ENCODE measurements around the gene BRME1.

BRME1 gene

GRCh38 chr19:13937479-13938300 is 31.8 kb upstream of the BRME1 start:
- H3K4me1 ChIP-seq (ENCODE audit: control insufficient read depth, insufficient read depth, low read length): peaks cover 19% of the 10 kb centered on the region
- H3K9ac ChIP-seq (ENCODE audit: low read length): no peak overlapping the region
- no peaks in the 10 kb centered on the region for H3K36me3 ChIP-seq (ENCODE audit: control insufficient read depth, insufficient read depth, low read length)
- peaks cover 3% of the 10 kb centered on the region; the same call in 1 of the 2 replicates for H3K27me3 ChIP-seq (ENCODE audit: control insufficient read depth, insufficient read depth, low read length)
- H3K4me3 ChIP-seq (ENCODE audit: low read depth, low read length): peak overlapping the region; percentile 14; the same call in 1 of the 2 replicates
- H3K9me3 ChIP-seq (ENCODE audit: control insufficient read depth, insufficient read depth, low read depth, low read length): peaks cover 3% of the 10 kb centered on the region; the same call in 1 of the 2 replicates
- no peak overlapping the region for H3K27ac ChIP-seq (ENCODE audit: low read depth, low read length)

DNA sequence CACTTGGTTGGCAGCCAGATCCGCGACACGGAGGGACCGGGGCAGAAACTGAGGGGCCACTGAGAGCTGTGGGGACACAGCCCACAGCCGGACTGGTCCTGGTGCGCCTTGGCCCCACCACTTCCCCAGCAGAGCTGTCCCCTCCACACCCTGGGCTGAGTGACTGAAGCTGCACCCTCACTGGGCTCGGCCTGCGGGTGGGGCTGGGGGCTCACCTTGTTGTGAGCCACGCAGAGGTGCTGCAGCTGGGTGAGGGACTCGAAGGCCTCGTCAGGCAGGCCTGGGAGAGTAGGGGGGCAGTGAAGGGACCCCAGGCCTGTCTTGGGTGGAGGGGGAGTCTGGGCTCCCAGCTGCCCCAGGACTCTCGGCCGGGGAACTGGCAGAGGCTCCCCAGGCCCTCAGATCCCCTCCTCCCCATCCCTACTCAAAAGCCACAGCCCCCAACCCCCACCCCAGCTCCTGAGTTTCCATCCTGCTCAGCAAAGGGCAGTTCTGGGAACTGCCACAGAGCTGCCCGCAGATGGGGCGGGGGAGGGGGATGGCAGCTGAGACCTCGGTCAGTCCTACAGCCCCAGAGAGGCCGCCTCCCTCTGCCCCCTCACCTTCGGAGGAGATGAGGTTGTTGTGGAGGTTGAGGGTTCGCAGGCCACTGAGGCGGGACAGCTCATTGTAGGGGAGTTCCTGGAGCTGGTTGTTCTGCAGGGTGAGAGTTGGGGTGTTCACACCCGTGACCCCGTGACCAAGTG is 30.0 kb upstream of the BRME1 start:
- Histone ChIP-seq H3K36me3 (ENCODE audit: control insufficient read depth, insufficient read depth, low read length) (peaks cover 5% of the 10 kb centered on the region; the same call in 1 of the 2 replicates), H3K9me3 (ENCODE audit: control insufficient read depth, insufficient read depth, low read depth, low read length) (no peaks in the 10 kb centered on the region), H3K4me1 (ENCODE audit: control insufficient read depth, insufficient read depth, low read length) (peaks cover 19% of the 10 kb centered on the region), H3K9ac (ENCODE audit: low read length) (no peak overlapping the region), H3K4me3 (ENCODE audit: low read depth, low read length) (no peak overlapping the region), H3K27me3 (ENCODE audit: control insufficient read depth, insufficient read depth, low read length) (peaks cover 3% of the 10 kb centered on the region; the same call in 1 of the 2 replicates), H3K27ac (ENCODE audit: low read depth, low read length) (no peak overlapping the region)

DNA sequence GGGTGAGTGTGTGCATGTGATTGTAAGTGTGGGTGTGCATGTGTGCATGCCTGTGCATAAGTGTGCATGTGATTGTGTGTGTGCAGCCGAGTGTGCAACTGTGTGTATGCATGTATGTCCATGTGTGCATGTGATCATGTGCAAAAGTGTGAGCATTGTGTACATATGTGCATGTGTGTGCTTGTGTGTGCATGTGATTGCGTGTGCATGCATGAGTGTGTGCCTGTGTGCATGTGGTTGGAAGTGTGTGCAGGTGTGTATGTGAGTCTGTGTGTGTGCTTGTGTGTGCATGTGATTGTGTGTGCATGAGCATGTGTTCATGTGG is 28.8 kb upstream of the BRME1 start:
- Histone ChIP-seq H3K36me3 (ENCODE audit: control insufficient read depth, insufficient read depth, low read length) (peaks cover 9% of the 10 kb centered on the region), H3K4me3 (ENCODE audit: low read depth, low read length) (no peak overlapping the region), H3K9ac (ENCODE audit: low read length) (no peak overlapping the region), H3K9me3 (ENCODE audit: control insufficient read depth, insufficient read depth, low read depth, low read length) (no peaks in the 10 kb centered on the region), H3K4me1 (ENCODE audit: control insufficient read depth, insufficient read depth, low read length) (peaks cover 19% of the 10 kb centered on the region), H3K27ac (ENCODE audit: low read depth, low read length) (no peak overlapping the region), H3K27me3 (ENCODE audit: control insufficient read depth, insufficient read depth, low read length) (peaks cover 3% of the 10 kb centered on the region; the same call in 1 of the 2 replicates)

- peaks cover 3% of the 10 kb centered on the region; the same call in 1 of the 2 replicates for H3K27me3 ChIP-seq (ENCODE audit: control insufficient read depth, insufficient read depth, low read length)
- no peaks in the 10 kb centered on the region for H3K9me3 ChIP-seq (ENCODE audit: control insufficient read depth, insufficient read depth, low read depth, low read length)
- H3K27ac ChIP-seq (ENCODE audit: low read depth, low read length): no peak overlapping the region
- peaks cover 19% of the 10 kb centered on the region for H3K4me1 ChIP-seq (ENCODE audit: control insufficient read depth, insufficient read depth, low read length)
- no peak overlapping the region for H3K4me3 ChIP-seq (ENCODE audit: low read depth, low read length)
- H3K36me3 ChIP-seq (ENCODE audit: control insufficient read depth, insufficient read depth, low read length): peaks cover 18% of the 10 kb centered on the region
- no peak overlapping the region for H3K9ac ChIP-seq (ENCODE audit: low read length)
Observed at GRCh38 chr19:13932911-13933393, 27.0 kb upstream of the BRME1 start.

DNA sequence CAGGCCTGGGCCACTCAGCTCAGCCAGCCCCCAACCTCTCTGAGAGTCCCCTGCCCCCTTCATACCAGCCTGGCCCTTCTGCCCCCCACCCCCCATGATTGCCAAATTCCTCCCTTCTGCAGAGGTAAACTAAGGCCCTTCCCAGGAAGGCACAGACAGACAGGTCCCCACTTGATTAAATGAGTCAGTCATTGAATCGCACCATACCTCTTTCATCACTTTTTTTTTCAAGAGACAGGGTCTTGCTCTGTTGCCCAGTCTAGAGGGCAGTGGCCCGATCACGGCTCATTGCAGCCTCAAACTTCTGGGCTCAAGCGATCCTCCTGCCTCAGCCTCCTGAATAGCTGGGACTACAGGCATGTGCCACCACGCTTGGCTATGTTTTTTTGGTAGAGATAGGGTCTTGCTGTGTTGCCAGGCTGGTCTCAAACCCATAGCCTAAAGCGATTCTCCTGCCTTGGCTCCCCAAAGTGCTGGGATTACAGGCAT is 26.3 kb upstream of the BRME1 start:
- H3K36me3 ChIP-seq (ENCODE audit: control insufficient read depth, insufficient read depth, low read length): peaks cover 22% of the 10 kb centered on the region
- H3K4me1 ChIP-seq (ENCODE audit: control insufficient read depth, insufficient read depth, low read length): peaks cover 14% of the 10 kb centered on the region
- H3K9ac ChIP-seq (ENCODE audit: low read length): no peak overlapping the region
- H3K4me3 ChIP-seq (ENCODE audit: low read depth, low read length): no peak overlapping the region
- H3K27me3 ChIP-seq (ENCODE audit: control insufficient read depth, insufficient read depth, low read length): no peaks in the 10 kb centered on the region
- H3K9me3 ChIP-seq (ENCODE audit: control insufficient read depth, insufficient read depth, low read depth, low read length): no peaks in the 10 kb centered on the region
- H3K27ac ChIP-seq (ENCODE audit: low read depth, low read length): no peak overlapping the region

GRCh38 chr19:13931391-13932148 is 25.7 kb upstream of the BRME1 start:
- Histone ChIP-seq H3K9ac (ENCODE audit: low read length) (no peak overlapping the region), H3K9me3 (ENCODE audit: control insufficient read depth, insufficient read depth, low read depth, low read length) (no peaks in the 10 kb centered on the region), H3K27me3 (ENCODE audit: control insufficient read depth, insufficient read depth, low read length) (no peaks in the 10 kb centered on the region), H3K27ac (ENCODE audit: low read depth, low read length) (no peak overlapping the region), H3K4me1 (ENCODE audit: control insufficient read depth, insufficient read depth, low read length) (peaks cover 14% of the 10 kb centered on the region), H3K4me3 (ENCODE audit: low read depth, low read length) (no peak overlapping the region), H3K36me3 (ENCODE audit: control insufficient read depth, insufficient read depth, low read length) (peaks cover 29% of the 10 kb centered on the region)

- Histone ChIP-seq H3K9me3 (ENCODE audit: control insufficient read depth, insufficient read depth, low read depth, low read length) (no peaks in the 10 kb centered on the region), H3K27ac (ENCODE audit: low read depth, low read length) (no peak overlapping the region), H3K27me3 (ENCODE audit: control insufficient read depth, insufficient read depth, low read length) (no peaks in the 10 kb centered on the region), H3K4me1 (ENCODE audit: control insufficient read depth, insufficient read depth, low read length) (peaks cover 4% of the 10 kb centered on the region), H3K4me3 (ENCODE audit: low read depth, low read length) (no peak overlapping the region), H3K9ac (ENCODE audit: low read length) (no peak overlapping the region), H3K36me3 (ENCODE audit: control insufficient read depth, insufficient read depth, low read length) (peaks cover 36% of the 10 kb centered on the region)
Observed at GRCh38 chr19:13930402-13930801, 24.5 kb upstream of the BRME1 start.

- Histone ChIP-seq H3K27me3 (ENCODE audit: control insufficient read depth, insufficient read depth, low read length) (no peaks in the 10 kb centered on the region), H3K4me3 (ENCODE audit: low read depth, low read length) (no peak overlapping the region), H3K9ac (ENCODE audit: low read length) (no peak overlapping the region), H3K36me3 (ENCODE audit: control insufficient read depth, insufficient read depth, low read length) (peaks cover 41% of the 10 kb centered on the region), H3K4me1 (ENCODE audit: control insufficient read depth, insufficient read depth, low read length) (peaks cover 4% of the 10 kb centered on the region; the same call in 1 of the 2 replicates), H3K9me3 (ENCODE audit: control insufficient read depth, insufficient read depth, low read depth, low read length) (no peaks in the 10 kb centered on the region), H3K27ac (ENCODE audit: low read depth, low read length) (no peak overlapping the region)
Observed at GRCh38 chr19:13929956-13930355, 24.0 kb upstream of the BRME1 start.

DNA sequence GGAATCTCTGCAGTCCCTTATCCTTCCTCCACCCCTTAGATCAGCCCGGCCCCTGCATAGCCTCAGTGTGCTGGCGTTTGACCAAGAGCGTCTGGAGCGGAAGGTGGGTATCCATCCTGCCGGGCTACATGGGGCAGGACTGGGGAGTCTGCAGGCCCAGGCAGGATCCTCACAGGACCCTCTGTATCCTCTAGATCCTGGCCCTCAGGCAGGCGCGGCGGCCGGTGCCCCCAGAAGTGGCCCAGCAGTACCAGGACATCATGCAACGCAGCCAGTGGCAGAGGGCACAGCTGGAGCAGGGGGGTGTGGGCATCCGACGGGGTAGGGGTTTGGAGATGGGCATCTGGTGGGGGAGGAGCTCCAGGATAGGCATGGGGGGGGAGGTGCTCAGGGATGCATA is 23.4 kb upstream of the BRME1 start:
- Histone ChIP-seq H3K4me1 (ENCODE audit: control insufficient read depth, insufficient read depth, low read length) (peaks cover under 1% of the 10 kb centered on the region; the same call in 1 of the 2 replicates), H3K4me3 (ENCODE audit: low read depth, low read length) (no peak overlapping the region), H3K9me3 (ENCODE audit: control insufficient read depth, insufficient read depth, low read depth, low read length) (no peaks in the 10 kb centered on the region), H3K36me3 (ENCODE audit: control insufficient read depth, insufficient read depth, low read length) (peaks cover 45% of the 10 kb centered on the region), H3K27me3 (ENCODE audit: control insufficient read depth, insufficient read depth, low read length) (no peaks in the 10 kb centered on the region), H3K27ac (ENCODE audit: low read depth, low read length) (no peak overlapping the region), H3K9ac (ENCODE audit: low read length) (no peak overlapping the region)

DNA sequence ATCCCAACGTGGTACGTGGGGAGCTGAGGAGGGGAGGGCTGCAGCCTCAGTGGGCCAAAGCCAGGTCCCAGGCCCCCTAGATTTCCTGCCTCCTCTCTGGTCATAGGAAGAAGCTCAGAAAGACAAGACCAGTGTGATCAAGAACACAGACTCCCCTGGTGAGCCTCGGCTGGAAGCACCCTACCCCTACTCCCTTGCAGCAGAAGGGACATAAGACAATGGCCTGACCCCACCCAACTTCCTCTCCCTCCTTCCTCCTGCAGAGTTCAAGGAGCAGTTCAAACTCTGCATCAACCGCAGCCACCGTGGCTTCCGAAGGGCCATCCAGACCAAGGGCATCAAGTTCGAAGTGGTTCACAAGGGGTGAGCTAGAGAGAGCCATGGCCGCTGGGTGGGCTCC is 20.8 kb upstream of the BRME1 start:
- no peaks in the 10 kb centered on the region for H3K4me1 ChIP-seq (ENCODE audit: control insufficient read depth, insufficient read depth, low read length)
- peaks cover 64% of the 10 kb centered on the region for H3K36me3 ChIP-seq (ENCODE audit: control insufficient read depth, insufficient read depth, low read length)
- no peak overlapping the region for H3K27ac ChIP-seq (ENCODE audit: low read depth, low read length)
- H3K4me3 ChIP-seq (ENCODE audit: low read depth, low read length): no peak overlapping the region
- no peaks in the 10 kb centered on the region for H3K27me3 ChIP-seq (ENCODE audit: control insufficient read depth, insufficient read depth, low read length)
- H3K9ac ChIP-seq (ENCODE audit: low read length): no peak overlapping the region
- no peaks in the 10 kb centered on the region for H3K9me3 ChIP-seq (ENCODE audit: control insufficient read depth, insufficient read depth, low read depth, low read length)
